ENCODE data around the gene KHSRP. TPM values are rescaled to one million over a fixed set of nuclear protein-coding genes. Genes with fewer than 3 reads are reported as not detected.

Gene KHSRP
- total and polyA plus RNA-seq, 2 of the 4 experiments (the other 2 are of a cell fraction) = 31.9 to 93.7 TPM

- no peak overlapping the region for H2BK15ac ChIP-seq (ENCODE audit: low read depth, low read length)
- intact Hi-C loops (cut with micrococcal nuclease) (no loop called here), in situ Hi-C loops (cut with MboI; ENCODE audit: low sequenced_read_pairs) (no loop called here), dilution Hi-C loops (cut with HindIII; ENCODE audit: low sequenced_read_pairs, unreplicated experiment) (no loop called here)
- no peak overlapping the region for H4K8ac ChIP-seq (ENCODE audit: low read depth in 2 of 2, low read length in 2 of 2)
- H2BK120ac ChIP-seq (ENCODE audit: low read depth, low read length) = no peak overlapping the region
- no peak overlapping the region for H3K4me3 ChIP-seq (ENCODE audit: insufficient read depth, low read depth, low read length)
- TF ChIP-seq NFE2L2 (IDR thresholded peaks at IDR 0.05; ENCODE audit: low read depth, low read length) = no peak
- no peak for TF ChIP-seq POLR2A (IDR thresholded peaks at IDR 0.05; ENCODE audit: low read depth, low read length)
- no peak for TF ChIP-seq MAZ (IDR thresholded peaks at IDR 0.05; ENCODE audit: borderline replicate concordance, low read depth, low read length)
- TF ChIP-seq, protein P1, sequence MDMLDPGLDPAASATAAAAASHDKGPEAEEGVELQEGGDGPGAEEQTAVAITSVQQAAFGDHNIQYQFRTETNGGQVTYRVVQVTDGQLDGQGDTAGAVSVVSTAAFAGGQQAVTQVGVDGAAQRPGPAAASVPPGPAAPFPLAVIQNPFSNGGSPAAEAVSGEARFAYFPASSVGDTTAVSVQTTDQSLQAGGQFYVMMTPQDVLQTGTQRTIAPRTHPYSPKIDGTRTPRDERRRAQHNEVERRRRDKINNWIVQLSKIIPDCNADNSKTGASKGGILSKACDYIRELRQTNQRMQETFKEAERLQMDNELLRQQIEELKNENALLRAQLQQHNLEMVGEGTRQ (IDR thresholded peaks at IDR 0.05; ENCODE audit: low read depth, low read length) = no peak
- TF ChIP-seq CEBPB (IDR thresholded peaks at IDR 0.05; ENCODE audit: low read depth, low read length) = no peak
- no peak for TF ChIP-seq ELK1 (IDR thresholded peaks at IDR 0.05; ENCODE audit: borderline replicate concordance, low read depth, low read length)
- TF ChIP-seq FOS (IDR thresholded peaks at IDR 0.05; ENCODE audit: low read depth, low read length) = no peak
- TF ChIP-seq MXI1 (IDR thresholded peaks at IDR 0.05; ENCODE audit: borderline replicate concordance, low read depth, low read length) = no peak
- TF ChIP-seq RCOR1 (IDR thresholded peaks at IDR 0.05; ENCODE audit: insufficient replicate concordance, low read length) = no peak
- no peak for TF ChIP-seq MAFK (IDR thresholded peaks at IDR 0.05; ENCODE audit: low read depth, low read length)
- TF ChIP-seq BHLHE40 (IDR thresholded peaks at IDR 0.05; ENCODE audit: low read depth, low read length) = no peak
- no TSS peak for BruUV-seq (replicated peaks)
- H4K5ac ChIP-seq (ENCODE audit: low read depth, low read length) = no peak overlapping the region
- no peak overlapping the region for H3K4me2 ChIP-seq (ENCODE audit: low read depth, low read length)
- H2AFZ ChIP-seq (replicated peaks; ENCODE audit: low read length, poor library complexity) = no peak overlapping the region
- no peak overlapping the region for H2AK5ac ChIP-seq (ENCODE audit: low read depth, low read length)
- H3K9me1 ChIP-seq (ENCODE audit: insufficient read depth, low read length) = no peaks in the 10 kb centered on the region
- no peaks in the 10 kb centered on the region; the same call in 1 of the 2 replicates for H3K9me3 ChIP-seq (ENCODE audit: control insufficient read depth, insufficient read depth, low read length)
- no peak overlapping the region for H3K18ac ChIP-seq (ENCODE audit: low read depth, low read length)
- no peak overlapping the region for H3K23ac ChIP-seq (ENCODE audit: low read depth, low read length)
- H4K91ac ChIP-seq (ENCODE audit: insufficient read depth, low read depth, low read length) = no peak overlapping the region
- WGBS, 2 experiments (ENCODE audit: extremely low coverage in 2 of 2, insufficient read length in 1 of 2) = 100% methylated on average over 2 of the region's 3 CpGs; no CpG with 5 or more reads in 1 of the 2 experiments
- no peaks in the 10 kb centered on the region for H3K4me1 ChIP-seq (ENCODE audit: control insufficient read depth, insufficient read depth, low read length)
- H2BK20ac ChIP-seq (ENCODE audit: low read depth, low read length) = no peak overlapping the region
- H3K9ac ChIP-seq (ENCODE audit: low read depth, low read length) = no peak overlapping the region
- no peak overlapping the region for H2AK9ac ChIP-seq (replicated peaks; ENCODE audit: low read depth, low read length, poor library complexity)
- no peak overlapping the region for H3K14ac ChIP-seq (replicated peaks; ENCODE audit: low read depth, low read length)
- H3K27me3 ChIP-seq (ENCODE audit: control insufficient read depth, insufficient read depth, low read length) = no peaks in the 10 kb centered on the region
- no peaks in the 10 kb centered on the region for H4K20me1 ChIP-seq (ENCODE audit: insufficient read depth, low read length)
- peaks cover 6% of the 10 kb centered on the region; the same call in 1 of the 2 replicates for H3K36me3 ChIP-seq (ENCODE audit: control insufficient read depth, insufficient read depth, low read length)
- CTCF ChIA-PET = no interaction called here
- DNase-seq (no peak), ATAC-seq (ENCODE audit: low read depth) (no peak)
- H3K56ac ChIP-seq (ENCODE audit: extremely low read depth, insufficient read depth, low read length) = no peak overlapping the region
- H2BK5ac ChIP-seq (ENCODE audit: low read depth, low read length, poor library complexity, severe bottlenecking) = no peak overlapping the region
- H3K27ac ChIP-seq (ENCODE audit: insufficient read depth, low read length) = no peak overlapping the region
- no peak overlapping the region for H3K4ac ChIP-seq (ENCODE audit: low read depth, low read length)
- H3K79me1 ChIP-seq (ENCODE audit: low read depth in 1 of 2, low read length in 2 of 2) = no peaks in the 10 kb centered on the region
- POLR2A ChIA-PET (ENCODE audit: unreplicated experiment) = no interaction called here
Measured at GRCh38 chr19:6448045-6448444, 23.4 kb upstream of the KHSRP start.

Measured in IMR-90 (cell line).